HG03097 (cell line): ENCODE data around the gene BIRC7.

ENCODE experiments used
- ATAC-seq: cut with Tn5 transposase; IDR thresholded peaks from one replicate; pipeline ENCODE4 v1.9.1; 2021; ENCODE audit not compliant: unreplicated experiment, low FRiP score

Gene BIRC7

GRCh38 chr20:63261795-63262528 is 26.3 kb downstream of the BIRC7 start:
- ATAC-seq, result no peak

DNA sequence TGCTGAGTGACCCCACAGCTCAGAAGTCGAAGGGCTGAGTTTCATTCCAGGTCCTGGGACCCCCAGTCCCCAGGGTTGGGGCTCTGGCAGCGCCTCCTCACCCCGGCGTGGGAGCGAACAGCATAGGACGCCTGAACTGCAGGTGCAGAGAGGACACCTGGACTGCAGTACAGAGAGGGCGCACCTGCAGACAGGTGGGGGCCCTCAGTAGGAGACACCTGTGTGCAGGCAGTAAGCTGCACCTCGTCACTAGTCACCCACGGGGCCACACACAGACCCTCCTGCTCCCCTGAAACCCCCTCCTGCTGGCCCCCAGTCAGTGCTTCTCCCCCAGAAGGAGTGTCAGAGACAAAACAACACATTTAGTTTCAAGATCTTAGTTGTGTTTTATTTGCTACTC is 27.1 kb downstream of the BIRC7 start:
- no peak for ATAC-seq

- no peak for ATAC-seq
Measured at GRCh38 chr20:63264000-63264399, 28.3 kb downstream of the BIRC7 start.

- no peak for ATAC-seq
Measured at GRCh38 chr20:63264519-63264918, 28.8 kb downstream of the BIRC7 start.

DNA sequence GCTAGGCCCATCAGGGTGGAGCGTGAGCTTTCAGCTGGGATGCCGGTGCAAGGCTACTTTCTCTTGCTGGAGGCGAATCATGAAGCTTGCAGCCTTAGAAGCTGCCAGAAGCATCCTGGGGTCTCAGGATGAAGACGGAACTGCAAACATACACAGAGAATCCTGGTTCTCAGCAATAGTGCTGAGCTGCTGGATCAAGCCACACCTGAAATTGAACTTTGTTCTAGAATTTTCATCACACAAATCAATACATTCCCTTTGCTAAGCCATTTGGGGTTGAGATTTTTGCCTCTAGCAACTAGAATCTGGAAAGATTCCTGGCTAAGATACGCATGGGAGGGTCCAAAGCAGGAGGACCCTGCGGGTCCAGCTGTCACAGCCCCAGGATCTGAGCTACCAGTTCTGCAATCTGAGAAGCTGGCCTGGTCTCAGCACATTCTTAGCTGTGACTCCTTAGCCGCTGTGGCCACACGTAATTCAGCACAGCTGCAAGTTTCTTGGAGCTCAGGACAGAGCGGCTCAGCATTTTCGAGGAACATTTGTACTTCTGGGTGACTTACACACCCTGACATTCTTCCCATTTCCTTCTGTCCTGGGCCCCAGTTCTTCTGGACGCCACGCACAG is 30.3 kb downstream of the BIRC7 start:
- ATAC-seq, result no peak

DNA sequence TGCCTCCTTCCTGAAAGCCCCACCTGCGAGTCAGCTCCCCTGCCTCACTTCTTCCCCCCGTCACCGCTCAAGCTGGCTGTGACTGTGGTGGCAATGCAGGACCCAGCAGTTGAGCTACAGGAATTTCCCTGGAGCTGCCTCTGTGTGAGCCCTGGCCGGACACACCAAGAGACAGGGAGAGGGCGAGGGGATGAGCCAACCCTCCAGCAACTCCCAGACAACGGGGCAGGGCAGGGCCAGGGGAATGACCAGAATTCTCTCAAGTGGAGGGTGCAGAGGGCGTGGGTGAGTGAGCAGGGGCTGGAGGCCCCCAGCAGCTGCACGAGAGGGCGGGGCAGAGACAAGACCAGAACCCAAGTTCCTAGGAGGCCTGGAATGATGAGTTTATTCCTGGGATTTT is 32.0 kb downstream of the BIRC7 start:
- ATAC-seq, result no peak

DNA sequence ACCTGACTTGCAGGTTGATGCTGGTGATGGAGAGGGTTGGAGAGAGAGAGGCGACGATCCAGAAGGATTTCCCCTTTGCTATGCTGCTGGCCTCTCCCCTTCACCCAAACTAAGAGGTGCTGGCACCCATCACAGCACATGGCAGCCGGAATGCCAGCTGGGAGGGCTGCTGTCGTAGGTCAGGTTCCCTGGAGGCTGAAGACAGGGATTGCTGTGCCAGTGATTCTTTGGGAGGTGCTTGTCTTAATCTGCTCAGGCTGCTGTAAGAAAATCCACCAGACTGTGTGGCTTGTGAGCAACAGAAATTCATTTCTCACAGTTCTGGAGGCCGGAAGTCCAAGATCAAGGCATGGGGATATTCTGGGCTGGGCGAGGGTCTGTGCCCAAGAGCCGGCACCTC is 32.6 kb downstream of the BIRC7 start:
- no peak for ATAC-seq

- ATAC-seq, result no peak
Measured at GRCh38 chr20:63268671-63269439, 33.1 kb downstream of the BIRC7 start.

GRCh38 chr20:63269724-63270123 is 34.0 kb downstream of the BIRC7 start:
- ATAC-seq, result no peak

DNA sequence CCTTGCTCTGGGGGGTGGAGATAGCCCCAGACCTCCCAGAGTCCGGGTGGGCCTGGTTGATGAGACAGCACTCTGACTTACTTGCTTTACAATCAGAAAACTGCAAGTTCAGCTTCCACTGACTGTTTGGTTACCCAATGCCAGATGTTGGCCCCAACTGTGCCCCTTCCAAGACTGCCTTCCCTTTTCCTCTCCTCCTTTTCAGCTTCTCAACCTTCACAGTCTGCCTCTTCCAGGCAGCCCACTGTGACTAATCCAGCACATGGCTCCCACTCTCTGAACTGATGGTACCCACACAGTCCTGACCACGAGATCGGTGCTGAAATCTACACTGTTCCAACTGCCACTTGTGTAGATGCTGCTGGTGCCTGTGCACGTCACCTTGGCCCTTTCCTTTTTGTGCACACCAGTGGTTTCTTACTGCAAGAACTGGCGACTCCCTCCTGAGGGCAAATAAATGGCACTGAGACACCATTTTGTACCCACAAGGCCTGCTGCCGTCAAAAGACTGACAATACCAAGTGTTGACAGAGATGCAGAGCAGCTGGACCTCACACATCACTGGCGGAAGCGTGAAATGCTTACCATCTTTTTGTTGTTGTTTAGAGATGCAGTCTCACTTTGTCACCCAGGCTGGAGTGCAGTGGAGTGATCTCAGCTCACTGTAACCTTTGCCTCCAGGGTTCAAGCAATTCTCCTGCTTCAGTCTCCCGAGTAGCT is 35.1 kb downstream of the BIRC7 start:
- no peak for ATAC-seq

- ATAC-seq, result no peak
Measured at GRCh38 chr20:63272105-63273058, 36.7 kb downstream of the BIRC7 start, which contains the start of gene ARFGAP1. ARFGAP1 (plus strand) TSS chr20:63272813; CDS start chr20:63275581, 2,768 bp downstream.

DNA sequence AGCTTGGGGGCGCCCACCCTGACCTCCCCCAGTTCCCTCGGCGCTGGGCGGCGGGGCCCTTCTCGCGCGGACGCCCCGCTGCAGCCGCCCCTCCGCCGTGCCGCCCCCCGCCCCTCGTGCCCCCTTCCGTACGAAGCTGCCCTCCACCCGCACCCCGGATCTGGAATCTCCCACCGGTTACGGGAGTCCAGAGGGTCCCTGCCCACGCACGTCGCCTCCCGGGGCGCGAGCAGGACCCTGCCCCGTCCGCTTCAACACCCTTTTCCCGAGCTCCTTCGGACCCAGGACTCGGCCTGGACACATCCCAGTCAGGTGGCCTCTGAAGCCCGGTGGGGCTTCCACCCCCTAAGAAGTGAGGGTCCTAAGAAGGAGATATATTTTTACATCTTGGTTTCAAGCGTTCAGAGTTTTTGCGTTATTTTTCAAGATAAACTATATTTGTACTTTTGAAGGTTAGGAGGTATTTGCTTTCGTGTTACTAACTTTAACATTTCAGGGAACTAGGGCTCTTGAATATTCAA is 37.4 kb downstream of the BIRC7 start:
- ATAC-seq, result no peak

DNA sequence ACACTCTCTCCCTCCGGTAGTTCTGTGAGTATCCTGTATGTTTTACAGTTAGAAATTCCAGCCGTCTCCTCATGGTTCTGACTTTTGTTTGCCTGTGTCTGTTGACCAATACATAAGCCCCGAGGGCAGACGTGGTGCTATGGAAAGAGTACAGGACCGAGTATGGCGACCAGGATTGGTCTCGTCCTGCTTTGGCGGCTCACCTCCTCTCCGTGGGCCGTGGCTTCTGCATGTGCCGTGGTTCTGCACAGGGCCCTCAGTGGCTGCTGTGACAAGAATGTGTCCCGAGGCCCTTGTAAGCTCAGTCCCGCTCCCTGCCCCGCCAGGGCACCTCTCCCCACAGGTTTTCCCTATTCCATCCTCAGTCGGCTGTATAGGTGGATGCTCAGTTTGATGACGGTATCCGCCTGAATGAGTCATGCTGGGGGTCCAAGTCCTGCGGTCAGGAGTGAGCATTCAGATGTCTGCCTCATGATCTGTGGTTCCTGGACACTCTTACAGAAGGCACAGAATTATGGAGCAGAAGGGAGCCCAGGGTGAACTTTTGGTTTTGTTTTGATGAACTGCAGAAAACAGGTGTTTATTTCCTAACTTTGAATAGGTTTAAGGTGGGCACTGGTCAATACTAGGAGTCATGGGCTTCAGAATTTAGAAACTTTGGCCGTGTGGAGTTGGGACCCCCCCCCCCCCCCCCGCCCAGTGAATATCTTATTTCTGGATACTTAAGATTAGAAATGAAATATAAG is 38.1 kb downstream of the BIRC7 start:
- ATAC-seq, result no peak

DNA sequence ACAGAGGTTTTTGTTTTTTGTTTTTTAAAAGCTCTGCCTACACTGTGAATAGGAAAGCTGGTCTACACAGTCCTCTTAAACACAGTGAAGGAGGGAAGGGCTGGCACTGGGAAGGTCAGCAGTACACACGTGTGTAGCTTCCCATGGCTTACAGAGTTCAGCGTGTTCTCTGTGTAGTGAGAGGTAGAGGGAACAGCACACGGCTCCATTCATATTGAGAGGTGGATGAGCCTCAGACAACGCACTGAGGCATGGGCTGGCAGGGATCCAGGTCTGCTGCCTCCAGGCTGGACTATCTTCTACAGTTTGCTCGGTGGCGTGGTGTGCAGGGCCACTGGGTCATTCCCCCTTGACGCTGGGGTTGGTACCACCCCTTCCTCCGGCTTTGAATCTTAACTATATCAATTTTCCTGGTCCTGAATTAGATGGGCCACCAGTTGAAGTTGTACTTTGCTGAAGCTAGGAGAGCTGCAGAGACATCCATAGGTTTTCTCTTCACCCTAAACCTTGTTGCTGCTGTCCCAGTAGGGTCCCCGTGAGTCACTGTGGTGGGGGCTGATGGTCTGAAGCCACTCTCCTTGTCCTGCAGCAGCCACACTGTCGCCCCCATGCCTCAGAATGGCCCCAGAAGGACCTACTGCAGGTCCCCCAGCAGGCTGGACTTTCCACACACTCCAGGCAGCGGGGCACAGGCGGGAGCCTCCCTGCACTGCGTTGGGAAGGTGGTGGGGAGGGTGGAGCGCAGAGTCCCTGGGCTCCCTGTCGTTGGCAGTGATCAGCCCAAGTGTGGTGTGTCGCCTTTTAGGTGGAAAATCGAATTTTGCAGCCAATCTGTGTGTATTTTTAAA is 38.9 kb downstream of the BIRC7 start:
- no peak for ATAC-seq

- ATAC-seq, result no peak
Measured at GRCh38 chr20:63275825-63276224, 40.1 kb downstream of the BIRC7 start.

- ATAC-seq, result no peak
Measured at GRCh38 chr20:63276956-63277355, 41.3 kb downstream of the BIRC7 start.

DNA sequence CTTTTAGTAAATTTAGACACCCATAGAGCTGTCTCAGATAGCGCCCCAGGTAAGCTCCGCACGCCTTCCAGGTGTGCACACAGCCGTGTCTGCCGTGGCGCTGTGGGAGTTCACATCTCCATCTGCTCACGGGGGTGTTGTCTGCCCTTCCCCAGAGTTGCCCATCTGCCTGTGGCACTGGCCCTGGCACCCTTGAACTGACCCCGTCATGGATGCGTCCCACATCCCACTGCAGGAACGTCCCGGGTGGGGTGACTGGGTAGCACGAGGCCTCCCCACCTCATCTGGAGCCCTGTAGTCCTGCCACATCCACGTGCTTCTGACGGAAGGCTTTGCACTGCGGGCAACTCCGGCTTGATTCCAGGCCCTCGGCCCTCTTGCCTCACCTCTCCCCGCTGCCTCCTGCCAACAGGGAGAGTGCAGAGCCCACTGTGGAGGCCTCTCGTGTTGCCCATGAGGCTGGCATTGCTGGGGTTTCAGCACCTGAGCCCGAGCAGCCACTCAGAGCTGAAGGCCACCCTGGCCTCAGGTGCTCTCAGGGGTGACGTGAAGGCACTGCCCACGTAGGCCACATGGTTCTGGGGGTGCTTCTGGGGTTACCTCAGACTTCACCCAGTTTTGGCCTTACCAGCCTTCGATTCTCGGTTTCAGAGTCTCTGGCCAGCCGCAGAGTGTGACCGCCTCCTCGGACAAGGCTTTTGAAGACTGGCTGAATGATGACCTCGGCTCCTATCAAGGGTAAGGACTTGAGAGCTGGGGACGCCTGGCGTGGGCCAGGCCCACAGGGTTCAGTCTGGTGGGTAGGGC is 42.0 kb downstream of the BIRC7 start:
- no peak for ATAC-seq
